A673 (cell line): ENCODE results near the gene USP12. TPM values are rescaled to one million over a fixed set of nuclear protein-coding genes. Genes with fewer than 3 reads are reported as not detected.

Source experiments
- BruUV-seq: library from RNA; stranded (reverse); fragments of 400-500 nt; replicated peaks from 2 replicates; lab custom pipeline; 2021; lab: Mats Ljungman, UMichigan
- CTCF ChIA-PET: fragments of 300-600 bp; sonication (Branson Sonifier 250); formaldehyde crosslinking; loops from one replicate; lab custom pipeline; 2022; ENCODE audit warnings: antibody characterized with exemption; lab: Charles Lee
- POLR2A ChIA-PET: fragments of 300-600 bp; sonication (Branson Sonifier 250); formaldehyde crosslinking; loops from one replicate; lab custom pipeline; 2022; ENCODE audit warnings: antibody characterized with exemption; ENCODE audit not compliant: low non-redundant PET; lab: Charles Lee
- DNase-seq: peaks from one replicate; pipeline ENCODE4 v3.0.0-alpha.2; 2015; ENCODE audit warnings: low spot score
- H3K27ac ChIP-seq: fragments of 200-600 bp; sonication (generic); 2 replicates; pipeline ENCODE4 v1.5.1; 2016; ENCODE audit warnings: mixed run types, low read depth, mild to moderate bottlenecking, mixed read lengths, antibody characterized with exemption, low read length; ENCODE audit not compliant: poor library complexity, severe bottlenecking
- H3K27me3 ChIP-seq: fragments of 200-600 bp; sonication (generic); replicated peaks from 2 replicates; pipeline ENCODE4 v1.6.1; 2017; ENCODE audit warnings: mixed run types, low read depth, mild to moderate bottlenecking, mixed read lengths, antibody characterized with exemption, low read length; ENCODE audit not compliant: insufficient read depth, poor library complexity
- H3K36me3 ChIP-seq: fragments of 200-600 bp; sonication (generic); 2 replicates; pipeline ENCODE4 v1.6.1; 2016; ENCODE audit warnings: mixed run types, mild to moderate bottlenecking, mixed read lengths, antibody characterized with exemption, low read length; ENCODE audit not compliant: insufficient read depth, poor library complexity, severe bottlenecking
- H3K4me1 ChIP-seq: fragments of 200-600 bp; sonication (generic); 2 replicates; pipeline ENCODE4 v1.6.1; 2017; ENCODE audit warnings: mixed run types, mild to moderate bottlenecking, mixed read lengths, antibody characterized with exemption, low read length; ENCODE audit not compliant: insufficient read depth, poor library complexity, severe bottlenecking
- H3K4me3 ChIP-seq: fragments of 200-600 bp; sonication (generic); 2 replicates; pipeline ENCODE4 v1.5.1; 2016; ENCODE audit warnings: low read depth, mixed run types, mild to moderate bottlenecking, mixed read lengths, low read length; ENCODE audit not compliant: poor library complexity, severe bottlenecking
- H3K9me3 ChIP-seq: fragments of 200-600 bp; sonication (generic); 2 replicates; pipeline ENCODE4 v1.6.1; 2016; ENCODE audit warnings: mixed run types, low read depth, mild to moderate bottlenecking, mixed read lengths, antibody characterized with exemption, low read length; ENCODE audit not compliant: poor library complexity, severe bottlenecking
- CTCF ChIP-seq: fragments of 300-800, 200-600 bp; sonication (generic); conservative IDR thresholded peaks from 2 replicates; pipeline ENCODE4 v1.5.1; 2017; ENCODE audit warnings: low read depth, mild to moderate bottlenecking, antibody characterized with exemption, low read length, moderate library complexity, mixed read lengths
- EZH2 ChIP-seq: fragments of 200-600 bp; sonication (generic); IDR thresholded peaks from 2 replicates; pipeline ENCODE4 v1.6.1; 2017; ENCODE audit warnings: borderline replicate concordance, low read depth, mild to moderate bottlenecking, mixed read lengths, antibody characterized with exemption, low read length; ENCODE audit not compliant: poor library complexity, severe bottlenecking
- intact Hi-C: fragments of 100-400 bp; cut with micrococcal nuclease; formaldehyde crosslinking; loops from one replicate; pipeline ENCODE4 v1.10.0; 2022; ENCODE audit not compliant: unreplicated experiment
- total RNA-seq: library from RNA; stranded (reverse); gene quantifications from 2 replicates; pipeline ENCODE4 v1.2.3, GENCODE V29; 2021

USP12 gene
- total RNA-seq, 1 experiment from 2014 or later: 16.6 TPM

GRCh38 chr13:27097691-27098090 is 73.9 kb downstream of the USP12 start:
- Histone ChIP-seq H3K27ac (no peak overlapping the region), H3K36me3 (no peaks in the 10 kb centered on the region), H3K27me3 (no peaks in the 10 kb centered on the region), H3K4me1 (no peaks in the 10 kb centered on the region), H3K9me3 (no peaks in the 10 kb centered on the region), H3K4me3 (no peak overlapping the region)
- no peak for TF ChIP-seq CTCF
- TF ChIP-seq EZH2: no peak
- intact Hi-C loops: no loop called here
- CTCF ChIA-PET: no interaction called here
- POLR2A ChIA-PET: no interaction called here
- BruUV-seq: no TSS peak
- DNase-seq: no peak

- intact Hi-C loops: no loop called here
- no TSS peak for BruUV-seq
Measured at GRCh38 chr13:27091451-27091850, 80.2 kb downstream of the USP12 start.

GRCh38 chr13:27088619-27089018 is 83.0 kb downstream of the USP12 start:
- no TSS peak for BruUV-seq
- no peak for TF ChIP-seq EZH2
- H3K27ac ChIP-seq: no peak overlapping the region
- H3K4me3 ChIP-seq: no peak overlapping the region
- CTCF ChIA-PET: no interaction called here
- POLR2A ChIA-PET: no interaction called here
- intact Hi-C loops: no loop called here
- no peak for DNase-seq
- no peaks in the 10 kb centered on the region for H3K9me3 ChIP-seq
- H3K36me3 ChIP-seq: peaks cover 11% of the 10 kb centered on the region
- no peaks in the 10 kb centered on the region for H3K27me3 ChIP-seq
- no peaks in the 10 kb centered on the region for H3K4me1 ChIP-seq

More at GRCh38 chr13:27091451-27091850, 80.2 kb downstream of the USP12 start:
- Histone ChIP-seq H3K27me3 (no peaks in the 10 kb centered on the region), H3K27ac (no peak overlapping the region), H3K9me3 (no peaks in the 10 kb centered on the region), H3K4me1 (no peaks in the 10 kb centered on the region), H3K36me3 (peaks cover 6% of the 10 kb centered on the region), H3K4me3 (no peak overlapping the region)
- TF ChIP-seq CTCF: no peak
- TF ChIP-seq EZH2: no peak
- POLR2A ChIA-PET: no interaction called here
- CTCF ChIA-PET: no interaction called here
- DNase-seq: no peak
